HG03457 (cell line): Measurements from ENCODE around the gene OR8A1.

Experiments used
- ATAC-seq: cut with Tn5 transposase; IDR thresholded peaks from one replicate; pipeline ENCODE4 v1.9.1; 2021; ENCODE audit warnings: moderate number of reproducible peaks; ENCODE audit not compliant: unreplicated experiment

The OR8A1 gene

GRCh38 chr11:124569697-124570096 lies at the start of gene OR8A1:
TSS of gene OR8A1 (plus strand) at chr11:124569997. CDS start at chr11:124570120, 123 bp downstream.
- no peak for ATAC-seq

GRCh38 chr11:124520550-124520854 lies 49.3 kb upstream of the OR8A1 start:
- no peak for ATAC-seq

- no peak for ATAC-seq
These were observed 36.2 kb upstream of the OR8A1 start for GRCh38 chr11:124533626-124534025.

GRCh38 chr11:124534051-124534450 lies 35.7 kb upstream of the OR8A1 start:
- no peak for ATAC-seq

GRCh38 chr11:124535552-124536232 lies 34.1 kb upstream of the OR8A1 start:
- ATAC-seq = no peak

- ATAC-seq = no peak
These were observed 33.3 kb upstream of the OR8A1 start for GRCh38 chr11:124536520-124536919.

GRCh38 chr11:124538019-124538418 lies 31.8 kb upstream of the OR8A1 start:
- ATAC-seq = no peak

- no peak for ATAC-seq
These were observed 28.6 kb upstream of the OR8A1 start for GRCh38 chr11:124541204-124541603.

GRCh38 chr11:124543145-124543544 lies 26.7 kb upstream of the OR8A1 start:
- no peak for ATAC-seq

- ATAC-seq = no peak
These were observed 26.2 kb upstream of the OR8A1 start, which contains the start of gene OR8B12 for GRCh38 chr11:124543554-124543953. TSS of gene OR8B12 (minus strand) at chr11:124543654. CDS start at chr11:124543654, 0 bp downstream.

GRCh38 chr11:124551189-124551588 lies 18.6 kb upstream of the OR8A1 start:
- no peak for ATAC-seq

GRCh38 chr11:124551987-124552386 lies 17.8 kb upstream of the OR8A1 start:
- ATAC-seq = no peak

- no peak for ATAC-seq
These were observed 13.0 kb upstream of the OR8A1 start for GRCh38 chr11:124556828-124557227.

GRCh38 chr11:124570160-124570559 lies 363 bp downstream of the OR8A1 start:
- no peak for ATAC-seq

- ATAC-seq = no peak
These were observed 8.1 kb downstream of the OR8A1 start for GRCh38 chr11:124577716-124578427.

- no peak for ATAC-seq
These were observed 9.0 kb downstream of the OR8A1 start for GRCh38 chr11:124578761-124579160.

- no peak for ATAC-seq
These were observed 12.0 kb downstream of the OR8A1 start for GRCh38 chr11:124581817-124582216.

- ATAC-seq = no peak
These were observed 12.8 kb downstream of the OR8A1 start for GRCh38 chr11:124582565-124582964.

- no peak for ATAC-seq
These were observed 14.0 kb downstream of the OR8A1 start for GRCh38 chr11:124583781-124584180.

- ATAC-seq = no peak
These were observed 15.0 kb downstream of the OR8A1 start for GRCh38 chr11:124584681-124585372.

GRCh38 chr11:124586238-124586860 lies 16.6 kb downstream of the OR8A1 start:
- no peak for ATAC-seq

- no peak for ATAC-seq
These were observed 21.6 kb downstream of the OR8A1 start for GRCh38 chr11:124591430-124591829.
